ENCODE data around the gene IL18RAP.

IL18RAP gene

GRCh38 chr2:102423368-102423767 lies 408 bp downstream of the IL18RAP start:
- no peak for DNase-seq

- no peak for DNase-seq
Measured at GRCh38 chr2:102424754-102425153, 1.8 kb downstream of the IL18RAP start.

GRCh38 chr2:102425441-102426132 lies 2.6 kb downstream of the IL18RAP start:
- DNase-seq, result no peak

- DNase-seq, result no peak
Measured at GRCh38 chr2:102427249-102427648, 4.3 kb downstream of the IL18RAP start.

GRCh38 chr2:102428573-102428972 lies 5.6 kb downstream of the IL18RAP start:
- DNase-seq, result no peak

GRCh38 chr2:102432386-102432785 lies 9.4 kb downstream of the IL18RAP start:
- DNase-seq, result no peak

- no peak for DNase-seq
Measured at GRCh38 chr2:102433973-102434654, 11.2 kb downstream of the IL18RAP start.

GRCh38 chr2:102434655-102435381 lies 11.9 kb downstream of the IL18RAP start:
- DNase-seq, result no peak

GRCh38 chr2:102435741-102436140 lies 12.8 kb downstream of the IL18RAP start:
- no peak for DNase-seq

- no peak for DNase-seq
Measured at GRCh38 chr2:102436323-102436722, 13.4 kb downstream of the IL18RAP start.

- DNase-seq, result no peak
Measured at GRCh38 chr2:102437122-102437521, 14.2 kb downstream of the IL18RAP start.

- no peak for DNase-seq
Measured at GRCh38 chr2:102438111-102438510, 15.2 kb downstream of the IL18RAP start.

GRCh38 chr2:102438578-102438977 lies 15.6 kb downstream of the IL18RAP start:
- DNase-seq, result no peak

GRCh38 chr2:102439065-102439695 lies 16.2 kb downstream of the IL18RAP start:
- DNase-seq, result no peak

- DNase-seq, result peak in 5 of 56 donors; percentile 1 to 25 (median 2)
Measured at GRCh38 chr2:102442967-102443828, 20.2 kb downstream of the IL18RAP start.

GRCh38 chr2:102444233-102444632 lies 21.3 kb downstream of the IL18RAP start:
- DNase-seq, result no peak

GRCh38 chr2:102446936-102447335 lies 24.0 kb downstream of the IL18RAP start:
- no peak for DNase-seq

GRCh38 chr2:102449370-102449974 lies 26.5 kb downstream of the IL18RAP start:
- DNase-seq, result peak in 18 of 56 donors; percentile 0 to 64 (median 7)

- DNase-seq, result no peak
Measured at GRCh38 chr2:102451968-102452367, 29.0 kb downstream of the IL18RAP start.

- DNase-seq, result no peak
Measured at GRCh38 chr2:102453501-102453900, 30.5 kb downstream of the IL18RAP start.
